CD4-positive, alpha-beta T cell (primary cell): ENCODE data around the gene KIAA0586. TPM values are rescaled to one million over a fixed set of nuclear protein-coding genes. Genes with fewer than 3 reads are reported as not detected.

Source experiments
- ATAC-seq: fragments of 200-7000 bp; cut with Tn5 transposase; one replicate; pipeline ENCODE4 v1.10.0; 2022; ENCODE audit warnings: mild to moderate bottlenecking; ENCODE audit not compliant: poor library complexity
- CTCF ChIA-PET: fragments of 350-600 bp; sonication (Branson Sonifier 250); formaldehyde crosslinking; loops from one replicate; lab custom pipeline; 2021; ENCODE audit warnings: antibody characterized with exemption, inconsistent platforms; lab: Charles Lee
- POLR2A ChIA-PET: fragments of 350-600 bp; sonication (Branson Sonifier 250); formaldehyde crosslinking; loops from one replicate; lab custom pipeline; 2021; ENCODE audit warnings: antibody characterized with exemption, inconsistent platforms; lab: Charles Lee
- DNase-seq, 14 experiments: peaks; one replicate each; pipeline ENCODE4 v3.0.0-alpha.2; 2013 to 2020; ENCODE audit warnings: mixed read lengths in 2 of 14
- H3K27ac ChIP-seq, 2 donors: one replicate each; pipeline versions ENCODE4 v1.5.1 to v1.7.0; 2013; ENCODE audit warnings: low read length in 2 of 2, low read depth in 1 of 2, mild to moderate bottlenecking in 1 of 2
- H3K27me3 ChIP-seq, 2 experiments: 1 replicate in 1 of 2; 2 replicates in 1 of 2; pipeline versions ENCODE4 v1.6.1 to v1.7.0; 2013; ENCODE audit warnings: low read length in 2 of 2, control low read depth in 1 of 2, mild to moderate bottlenecking in 1 of 2, moderate library complexity in 1 of 2; ENCODE audit not compliant: insufficient read depth in 2 of 2, control insufficient read depth in 1 of 2
- H3K36me3 ChIP-seq: one replicate; pipeline ENCODE4 v1.6.1; 2013; ENCODE audit warnings: low read length, control low read depth; ENCODE audit not compliant: insufficient read depth
- H3K4me1 ChIP-seq: one replicate; pipeline ENCODE4 v1.6.1; 2013; ENCODE audit warnings: low read length, control low read depth; ENCODE audit not compliant: insufficient read depth
- H3K4me3 ChIP-seq: one replicate; pipeline ENCODE4 v1.5.1; 2013; ENCODE audit warnings: mild to moderate bottlenecking, low read length, moderate library complexity
- H3K9me3 ChIP-seq, 2 experiments: 1 replicate in 1 of 2; 2 replicates in 1 of 2; pipeline versions ENCODE4 v1.6.1 to v1.7.0; 2013; ENCODE audit warnings: low read length in 2 of 2, mild to moderate bottlenecking in 2 of 2, control low read depth in 1 of 2, moderate library complexity in 1 of 2; ENCODE audit not compliant: control insufficient read depth in 1 of 2, insufficient read depth in 1 of 2
- H3K27ac Mint-ChIP-seq: one replicate; pipeline ENCODE4 v1.8.0; 2020; ENCODE audit warnings: mixed read lengths
- H3K27me3 Mint-ChIP-seq: one replicate; pipeline ENCODE4 v1.8.0; 2021; ENCODE audit warnings: mixed read lengths
- H3K36me3 Mint-ChIP-seq: one replicate; pipeline ENCODE4 v1.8.0; 2021; ENCODE audit warnings: low read depth, mixed read lengths
- H3K4me1 Mint-ChIP-seq: one replicate; pipeline ENCODE4 v1.8.0; 2021; ENCODE audit warnings: low read depth, mixed read lengths
- H3K4me3 Mint-ChIP-seq: one replicate; pipeline ENCODE4 v1.8.0; 2020; ENCODE audit warnings: mild to moderate bottlenecking, mixed read lengths
- H3K9me3 Mint-ChIP-seq: one replicate; pipeline ENCODE4 v1.8.0; 2020; ENCODE audit warnings: mixed read lengths
- intact Hi-C, 2 experiments: fragments of 100-400 bp; cut with DNase I in 1 of 2; cut with micrococcal nuclease in 1 of 2; formaldehyde crosslinking; loops; one replicate each; pipeline versions ENCODE4 v1.15.1 to v1.9.0; 2023 to 2025; cut with DNase I, micrococcal nuclease
- total RNA-seq, 174 experiments: library from RNA in 2 of 174; stranded (reverse) in 2 of 174; gene quantifications; one replicate each; pipeline ENCODE4 v1.2.3 and lab custom pipeline; 2021 to 2026
- TF ChIP-seq, protein P1 (sequence below): fragments of 200-600 bp; IDR thresholded peaks from one replicate; pipeline ENCODE4 v1.8.0; 2022; ENCODE audit warnings: antibody characterized with exemption, mild to moderate bottlenecking

The KIAA0586 gene
- total RNA-seq, 2 experiments from 2014 or later, result 16.5 to 18.2 TPM

- Mint-ChIP-seq H3K27me3 (no peaks in the 10 kb centered on the region), H3K27ac (no peak overlapping the region), H3K36me3 (peaks cover 84% of the 10 kb centered on the region), H3K9me3 (no peaks in the 10 kb centered on the region), H3K4me3 (no peak overlapping the region), H3K4me1 (no peaks in the 10 kb centered on the region)
- H3K27ac ChIP-seq, result no peak overlapping the region
- ChIA-PET POLR2A (no interaction called here), CTCF (no interaction called here)
- DNase-seq (no peak), ATAC-seq (no peak)
- TF ChIP-seq, protein P1, sequence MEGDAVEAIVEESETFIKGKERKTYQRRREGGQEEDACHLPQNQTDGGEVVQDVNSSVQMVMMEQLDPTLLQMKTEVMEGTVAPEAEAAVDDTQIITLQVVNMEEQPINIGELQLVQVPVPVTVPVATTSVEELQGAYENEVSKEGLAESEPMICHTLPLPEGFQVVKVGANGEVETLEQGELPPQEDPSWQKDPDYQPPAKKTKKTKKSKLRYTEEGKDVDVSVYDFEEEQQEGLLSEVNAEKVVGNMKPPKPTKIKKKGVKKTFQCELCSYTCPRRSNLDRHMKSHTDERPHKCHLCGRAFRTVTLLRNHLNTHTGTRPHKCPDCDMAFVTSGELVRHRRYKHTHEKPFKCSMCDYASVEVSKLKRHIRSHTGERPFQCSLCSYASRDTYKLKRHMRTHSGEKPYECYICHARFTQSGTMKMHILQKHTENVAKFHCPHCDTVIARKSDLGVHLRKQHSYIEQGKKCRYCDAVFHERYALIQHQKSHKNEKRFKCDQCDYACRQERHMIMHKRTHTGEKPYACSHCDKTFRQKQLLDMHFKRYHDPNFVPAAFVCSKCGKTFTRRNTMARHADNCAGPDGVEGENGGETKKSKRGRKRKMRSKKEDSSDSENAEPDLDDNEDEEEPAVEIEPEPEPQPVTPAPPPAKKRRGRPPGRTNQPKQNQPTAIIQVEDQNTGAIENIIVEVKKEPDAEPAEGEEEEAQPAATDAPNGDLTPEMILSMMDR, result no peak
- H3K9me3 ChIP-seq, result no peaks in the 10 kb centered on the region
- H3K36me3 ChIP-seq, result peaks cover 64% of the 10 kb centered on the region
- no peaks in the 10 kb centered on the region for H3K27me3 ChIP-seq
- no peak overlapping the region for H3K4me3 ChIP-seq
- no peaks in the 10 kb centered on the region for H3K4me1 ChIP-seq
- intact Hi-C loops, result no loop called here
These were observed 37.9 kb downstream of the KIAA0586 start for GRCh38 chr14:58465421-58465820.

GRCh38 chr14:58466459-58466858 is 38.9 kb downstream of the KIAA0586 start:
- DNase-seq (no peak), ATAC-seq (no peak)
- Histone ChIP-seq H3K4me3 (no peak overlapping the region), H3K9me3 (no peaks in the 10 kb centered on the region), H3K27ac (no peak overlapping the region), H3K4me1 (no peaks in the 10 kb centered on the region), H3K36me3 (peaks cover 59% of the 10 kb centered on the region), H3K27me3 (no peaks in the 10 kb centered on the region)
- no peaks in the 10 kb centered on the region for H3K9me3 Mint-ChIP-seq
- H3K4me3 Mint-ChIP-seq, result no peak overlapping the region
- H3K27me3 Mint-ChIP-seq, result no peaks in the 10 kb centered on the region
- TF ChIP-seq, protein P1, result no peak
- H3K27ac Mint-ChIP-seq, result no peak overlapping the region
- intact Hi-C loops, result no loop called here
- CTCF ChIA-PET, result no interaction called here
- POLR2A ChIA-PET, result interaction anchor here (1.0 kb wide), 1 partner anchor 83 kb away, joined by 8 read pairs; no protein-coding TSS in a partner anchor
- peaks cover 83% of the 10 kb centered on the region for H3K36me3 Mint-ChIP-seq
- H3K4me1 Mint-ChIP-seq, result no peaks in the 10 kb centered on the region

GRCh38 chr14:58467575-58467974 is 40.1 kb downstream of the KIAA0586 start:
- Histone ChIP-seq H3K27ac (no peak overlapping the region), H3K4me3 (no peak overlapping the region), H3K36me3 (peaks cover 51% of the 10 kb centered on the region), H3K4me1 (no peaks in the 10 kb centered on the region), H3K9me3 (no peaks in the 10 kb centered on the region), H3K27me3 (no peaks in the 10 kb centered on the region)
- H3K27ac Mint-ChIP-seq, result no peak overlapping the region
- ATAC-seq, result no peak
- CTCF ChIA-PET, result interaction anchor here (1.3 kb wide), 1 partner anchor 34 kb away, joined by 3 read pairs; no protein-coding TSS in a partner anchor
- H3K27me3 Mint-ChIP-seq, result no peaks in the 10 kb centered on the region
- no peak for DNase-seq
- H3K9me3 Mint-ChIP-seq, result no peaks in the 10 kb centered on the region
- TF ChIP-seq, protein P1, result no peak
- intact Hi-C loops, result no loop called here
- POLR2A ChIA-PET, result no interaction called here
- no peak overlapping the region for H3K4me3 Mint-ChIP-seq
- peaks cover 83% of the 10 kb centered on the region for H3K36me3 Mint-ChIP-seq
- no peaks in the 10 kb centered on the region for H3K4me1 Mint-ChIP-seq
